DOHH2 (cell line): Measurements from ENCODE around the gene IFNA17.

ENCODE experiments used
- CTCF ChIP-seq: fragments of 200-600 bp; sonication (generic); IDR thresholded peaks from one replicate; pipeline ENCODE4 v1.5.1; 2014; ENCODE audit warnings: antibody characterized with exemption, mild to moderate bottlenecking, low read depth, low read length; ENCODE audit not compliant: poor library complexity, severe bottlenecking
- EZH2phosphoT487 ChIP-seq: fragments of 200-600 bp; sonication (generic); IDR thresholded peaks from 2 replicates; pipeline ENCODE4 v1.6.1; 2017; ENCODE audit warnings: borderline replicate concordance, mild to moderate bottlenecking, antibody characterized with exemption, low read length, moderate library complexity, mixed read lengths

- no peak for TF ChIP-seq CTCF
- no peak for TF ChIP-seq EZH2phosphoT487
These were observed 23.2 kb upstream of the IFNA17 start for GRCh38 chr9:21251190-21251589.
